Neural progenitor cell (in vitro differentiated cells): ENCODE data around the gene DUT.

Source experiments
- CTCF ChIP-seq: fragments of 200-600 bp; sonication (generic); IDR thresholded peaks from 2 replicates; pipeline ENCODE4 v1.5.1; 2017; ENCODE audit warnings: antibody characterized with exemption, mild to moderate bottlenecking
- EZH2 ChIP-seq: fragments of 200-600 bp; sonication (generic); IDR thresholded peaks from 2 replicates; pipeline ENCODE4 v1.6.1; 2017; ENCODE audit warnings: antibody characterized with exemption, mild to moderate bottlenecking, moderate library complexity
- EZH2phosphoT487 ChIP-seq: fragments of 200-600 bp; sonication (generic); IDR thresholded peaks from 2 replicates; pipeline ENCODE4 v1.6.1; 2017; ENCODE audit warnings: antibody characterized with exemption

- TF ChIP-seq CTCF (no peak), EZH2 (no peak), EZH2phosphoT487 (no peak)
These were observed 39.2 kb downstream of the DUT start for GRCh38 chr15:48370460-48370859.
